ENCODE measurements around the gene GJD2.

Gene GJD2

DNA sequence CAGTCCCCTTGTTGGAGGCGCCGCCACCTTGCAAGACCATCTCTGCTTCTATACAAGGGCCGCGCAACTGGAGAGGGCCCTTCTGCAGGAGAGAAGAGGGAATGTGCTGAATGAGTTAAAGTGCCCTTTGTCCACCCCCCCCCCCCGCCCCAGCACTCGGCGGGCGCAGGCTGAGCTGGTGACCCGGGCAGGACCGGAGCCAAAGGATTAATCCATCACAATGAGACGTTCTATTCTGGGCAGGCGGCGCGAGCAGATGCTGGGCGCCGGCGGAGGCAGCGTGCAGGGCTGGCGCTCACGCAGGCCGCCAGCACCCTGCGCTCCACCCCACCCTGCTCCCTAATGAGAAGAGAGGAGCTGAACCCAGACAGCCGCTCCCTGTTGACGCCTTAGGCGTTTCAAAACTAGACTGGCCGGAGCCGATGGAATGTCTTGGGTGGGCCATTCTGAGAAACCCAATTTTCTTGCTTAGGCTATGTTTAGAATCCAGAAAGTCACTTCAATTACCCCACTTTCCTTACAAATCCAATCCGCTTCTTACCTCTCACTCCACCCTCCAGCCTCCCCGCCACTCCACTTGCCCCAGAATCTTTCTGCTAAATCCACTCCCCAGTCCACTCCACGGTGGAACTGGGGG is 32.9 kb downstream of the GJD2 start:
- ATAC-seq, result no peak

DNA sequence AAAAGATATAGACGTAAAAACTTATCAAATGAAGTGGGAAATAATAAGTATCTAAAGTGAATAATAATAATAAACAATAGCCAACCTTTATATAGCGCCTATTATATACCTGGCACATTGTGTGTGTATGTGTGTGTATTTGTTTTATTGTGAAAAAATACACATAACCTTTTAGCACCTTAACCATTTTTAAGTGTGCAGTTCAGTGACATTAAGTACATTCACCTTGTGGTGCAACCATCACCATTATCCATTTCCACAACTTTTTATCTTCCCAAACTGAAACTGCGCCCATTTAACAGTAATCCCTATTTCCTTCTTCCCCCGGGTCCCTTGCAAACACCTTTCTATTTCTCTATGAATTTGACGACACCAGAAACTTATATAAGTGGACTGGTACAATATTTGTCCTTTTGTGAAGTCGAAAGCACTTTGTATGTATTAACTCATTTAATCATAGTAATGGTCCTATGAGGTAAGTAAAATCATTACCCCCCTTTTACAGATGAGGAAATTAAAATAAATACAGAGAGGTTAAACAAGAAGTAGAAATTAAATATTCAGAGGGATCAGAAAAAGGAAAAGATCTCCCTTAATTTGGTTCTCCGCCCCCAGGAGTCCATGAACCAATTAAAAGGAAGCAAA is 33.5 kb downstream of the GJD2 start:
- ATAC-seq, result no peak

DNA sequence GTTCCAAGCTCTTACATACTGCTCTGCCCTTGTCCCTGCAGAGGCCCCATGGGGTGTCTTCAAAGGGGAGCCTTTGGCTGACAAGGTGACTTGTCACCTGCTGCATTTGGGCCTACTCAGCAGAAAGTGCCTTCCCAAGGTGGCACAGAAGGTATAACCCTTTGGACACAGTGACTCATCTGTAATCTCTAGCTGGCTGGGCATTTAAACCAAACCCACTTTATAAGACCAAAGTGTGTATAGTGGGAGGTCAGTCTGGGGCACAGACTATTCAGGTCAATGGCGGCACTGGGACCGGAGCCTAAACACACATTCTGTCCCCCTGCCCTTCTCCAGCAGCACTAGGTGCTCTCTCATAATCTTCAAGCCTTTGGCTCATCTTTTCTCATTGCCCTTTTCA is 35.1 kb downstream of the GJD2 start:
- no peak for ATAC-seq

DNA sequence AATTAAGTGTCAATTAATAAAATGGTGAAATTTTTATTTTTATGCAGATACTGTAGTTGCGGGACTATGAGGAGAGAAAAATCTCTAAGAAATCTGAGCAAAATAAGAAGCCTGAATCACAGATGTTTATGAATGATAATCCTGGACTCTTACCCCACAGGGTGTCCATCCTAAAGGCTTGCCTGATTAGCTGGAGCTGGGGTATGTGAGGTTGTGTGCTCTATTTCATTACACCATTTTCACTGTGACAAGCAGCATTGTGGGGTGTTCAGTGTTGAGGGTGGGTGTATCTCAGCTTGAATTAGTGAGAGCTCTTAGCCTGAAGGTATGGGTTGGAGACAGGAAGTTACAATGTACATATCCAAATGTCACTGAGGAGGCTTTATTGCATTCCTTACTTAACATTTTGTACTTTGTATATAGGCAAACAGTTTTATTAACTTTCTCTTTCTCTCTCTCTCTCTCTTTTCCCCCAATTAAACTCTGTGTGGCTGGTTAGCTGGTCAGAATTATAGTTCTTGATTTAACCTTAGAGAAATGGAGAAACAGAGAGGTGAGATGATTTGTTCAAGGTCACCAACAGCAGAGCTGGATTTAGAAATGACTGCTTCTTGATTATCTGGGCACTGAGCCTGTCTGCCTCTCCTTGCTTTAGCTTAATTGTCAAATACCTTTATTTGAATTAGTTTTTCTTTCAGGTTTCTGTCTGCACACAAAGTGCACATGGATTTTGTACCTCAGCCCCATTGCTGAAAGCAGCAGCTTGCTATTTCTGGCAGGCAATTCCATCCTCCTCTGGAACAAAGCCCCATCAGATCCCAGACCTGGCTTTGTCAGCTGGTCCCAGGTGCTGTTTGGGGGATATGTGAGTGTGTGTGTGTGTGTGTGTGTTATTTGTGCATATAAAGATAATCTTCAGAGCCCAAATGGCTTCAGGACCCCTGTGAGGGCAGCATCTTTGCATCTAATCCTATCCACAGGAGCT is 35.8 kb downstream of the GJD2 start:
- no peak for ATAC-seq

DNA sequence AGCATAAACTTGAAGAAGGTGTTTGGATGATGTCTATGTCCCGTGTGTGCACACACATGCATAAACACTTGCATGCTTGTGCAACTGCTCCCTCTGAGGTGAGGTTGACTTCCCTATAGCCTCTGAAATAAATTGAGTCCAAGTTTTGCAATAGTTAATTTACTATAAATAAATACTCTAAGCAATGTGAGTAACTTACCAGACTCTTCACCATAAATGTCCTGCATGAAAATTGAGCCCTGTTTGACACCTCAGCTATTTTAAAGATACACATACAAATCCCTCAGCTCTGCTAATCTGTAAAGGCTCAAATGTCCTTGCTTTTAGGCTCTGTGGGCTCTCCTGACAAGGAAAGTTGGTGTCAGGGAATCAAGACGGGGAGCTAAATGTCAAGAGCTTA is 37.1 kb downstream of the GJD2 start:
- ATAC-seq, result no peak

DNA sequence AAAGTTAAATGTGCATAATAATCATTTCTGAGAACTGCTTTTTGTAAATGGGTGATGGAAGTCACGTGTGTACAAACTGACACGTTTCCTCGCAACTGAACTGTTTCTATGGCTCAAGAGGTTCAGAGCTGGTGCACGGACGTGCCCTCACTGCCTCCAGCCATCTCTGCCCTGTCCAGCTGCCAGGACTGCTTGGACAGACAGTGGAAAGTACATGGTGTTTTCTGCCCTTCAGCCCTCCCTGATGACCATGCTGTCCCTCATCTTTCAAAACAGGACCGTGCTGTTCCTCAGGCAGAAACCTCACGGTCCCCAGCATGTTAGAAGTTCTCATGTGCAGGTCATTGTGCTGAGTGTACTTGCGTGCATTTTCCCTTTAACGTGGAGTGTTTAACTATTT is 38.7 kb downstream of the GJD2 start:
- ATAC-seq, result no peak

DNA sequence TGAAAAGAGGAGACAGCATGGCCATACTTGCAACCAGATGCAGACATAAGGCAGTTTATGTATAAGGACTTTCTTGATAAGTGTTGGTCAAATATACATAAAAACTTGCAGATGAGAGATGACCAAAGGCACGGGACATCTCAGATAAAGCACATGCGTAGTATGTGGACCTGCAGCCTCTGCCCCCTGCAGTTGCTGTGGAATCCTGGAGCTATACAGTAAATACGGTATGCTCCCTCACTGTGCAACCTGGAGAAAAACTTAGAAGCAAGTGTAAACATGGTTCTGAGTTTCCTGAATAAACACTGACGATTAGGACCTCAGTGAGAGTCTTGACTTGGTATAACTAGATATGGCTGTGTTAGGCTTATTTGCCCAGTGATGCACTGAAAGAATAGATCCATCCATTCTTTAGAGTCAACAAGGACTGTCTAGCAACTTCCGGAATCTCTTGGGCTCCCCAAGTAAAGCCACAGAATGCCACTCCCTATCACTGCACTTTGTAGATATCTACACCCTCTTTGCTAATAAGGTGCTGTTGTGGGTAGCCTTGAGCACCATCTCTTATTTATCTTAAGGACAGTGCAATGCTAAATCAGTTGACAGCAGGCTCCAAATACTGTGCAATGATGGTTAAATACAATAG is 40.2 kb downstream of the GJD2 start:
- no peak for ATAC-seq

DNA sequence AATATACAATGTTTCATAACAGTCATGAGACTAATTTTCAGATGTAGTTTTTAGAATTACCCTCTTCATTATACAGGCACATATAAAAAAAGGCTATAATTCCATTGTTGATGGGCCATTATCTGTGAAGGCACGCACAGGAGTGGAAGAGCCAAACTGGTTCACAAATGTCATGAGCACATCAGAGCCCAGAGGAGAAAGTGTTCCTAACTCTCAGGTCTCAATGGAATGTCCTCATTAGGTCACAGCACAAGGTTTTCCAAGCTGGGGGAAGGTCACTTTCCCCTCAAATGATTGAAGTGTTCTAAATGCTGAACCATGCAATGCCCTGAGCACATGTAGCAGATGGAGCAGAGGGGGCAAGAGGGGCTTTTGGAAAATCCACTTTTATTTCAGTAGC is 41.2 kb downstream of the GJD2 start:
- ATAC-seq, result no peak

DNA sequence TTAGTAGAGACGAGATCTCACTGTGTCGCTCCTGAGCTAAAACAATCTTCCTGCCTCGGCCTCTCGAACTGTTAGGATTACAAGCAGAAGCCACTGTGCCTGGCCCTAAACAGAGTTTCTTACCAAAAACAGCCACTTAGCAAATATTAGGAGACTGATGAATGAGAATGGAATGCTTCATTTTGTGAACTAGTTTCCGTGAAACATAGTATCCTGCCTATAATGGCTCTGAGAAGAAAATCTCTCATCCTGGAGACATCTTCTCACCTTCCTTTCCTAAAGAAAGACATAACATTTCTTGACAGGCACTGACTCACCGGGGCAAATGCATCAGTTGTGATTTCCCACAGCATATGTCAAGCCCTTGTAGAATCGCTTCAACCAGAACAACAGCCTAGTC is 44.9 kb downstream of the GJD2 start:
- ATAC-seq, result no peak

DNA sequence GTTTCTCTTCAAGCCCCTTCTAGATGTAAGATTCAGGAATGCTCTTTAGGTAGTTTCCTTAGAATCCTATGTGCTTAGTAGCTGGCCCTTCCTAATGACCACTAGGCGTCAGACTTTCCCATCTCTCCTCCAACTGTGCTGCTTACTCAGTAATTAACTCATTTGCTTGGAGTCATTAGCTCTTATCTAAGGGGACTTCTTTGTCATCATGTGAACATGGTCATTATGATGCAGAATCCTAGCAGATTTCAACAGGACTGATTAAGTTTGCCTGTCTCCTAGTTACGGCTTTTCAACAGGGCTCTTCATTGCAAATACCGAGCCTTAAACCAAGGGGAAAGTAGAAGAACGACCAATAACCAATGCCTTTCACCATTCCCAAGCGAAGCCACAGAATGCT is 46.4 kb downstream of the GJD2 start:
- no peak for ATAC-seq

DNA sequence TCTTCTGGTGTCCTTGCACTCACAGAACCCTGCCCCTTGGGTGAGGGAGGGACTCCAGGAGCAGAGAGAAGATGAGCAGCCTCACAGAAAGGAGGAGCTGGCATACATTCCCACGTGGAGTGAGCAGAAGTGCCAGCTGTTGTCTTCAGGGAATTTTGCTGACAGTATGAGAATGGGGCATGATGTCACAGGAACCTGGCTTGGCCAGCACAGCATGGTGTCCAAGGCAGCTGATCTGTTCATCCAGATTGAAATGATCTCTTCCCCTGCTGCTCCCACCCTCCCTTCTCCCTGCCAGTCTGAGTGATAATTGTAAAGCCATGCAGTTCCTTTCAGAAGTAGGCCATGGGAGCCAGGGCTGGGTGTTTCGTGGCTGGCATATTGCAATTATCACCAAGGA is 53.3 kb downstream of the GJD2 start:
- no peak for ATAC-seq

All from activated CD4-positive, CD25-positive, alpha-beta regulatory T cell treated with anti-CD3 and anti-CD28 coated beads, Interleukin-2, amount 50 U/mL, for 24 hours (primary cell).